IMR-90 (cell line): ENCODE data around the gene HAS3. TPM values are rescaled to one million over a fixed set of nuclear protein-coding genes. Genes with fewer than 3 reads are reported as not detected.

Experiments used
- CTCF ChIP-seq: conservative IDR thresholded peaks from 2 replicates; pipeline ENCODE4 v1.5.1; 2012; ENCODE audit warnings: mild to moderate bottlenecking, low read depth, low read length, improper control_type of control experiment
- polyA plus RNA-seq, 3 experiments: library from polyadenylated mRNA; depleted of rRNA; stranded (reverse); fragments of >200 nt; gene quantifications; 2 replicates each; pipeline ENCODE4 v1.2.3, GENCODE V29; 2012; ENCODE audit warnings: low replicate concordance in 1 of 3
- total RNA-seq: library from RNA; depleted of rRNA; stranded (reverse); fragments of >200 nt; gene quantifications from 2 replicates; pipeline ENCODE4 v1.2.3, GENCODE V29; 2012

The HAS3 gene
- total and polyA plus RNA-seq, 2 of the 4 experiments (the other 2 are of a cell fraction), result 0.36 to 0.97 TPM

GRCh38 chr16:69166221-69166833 lies 60.9 kb downstream of the HAS3 start (continued):
- no peak for TF ChIP-seq CTCF
